GM11168 (cell line): ENCODE results near the gene UBB.

Source experiments
- in situ Hi-C: fragments of 300-500 bp; cut with MboI; formaldehyde crosslinking; loops from one replicate; pipeline ENCODE4 v1.12.0; 2022; ENCODE audit warnings: low sequenced_read_pairs; ENCODE audit not compliant: unreplicated experiment

The UBB gene

DNA sequence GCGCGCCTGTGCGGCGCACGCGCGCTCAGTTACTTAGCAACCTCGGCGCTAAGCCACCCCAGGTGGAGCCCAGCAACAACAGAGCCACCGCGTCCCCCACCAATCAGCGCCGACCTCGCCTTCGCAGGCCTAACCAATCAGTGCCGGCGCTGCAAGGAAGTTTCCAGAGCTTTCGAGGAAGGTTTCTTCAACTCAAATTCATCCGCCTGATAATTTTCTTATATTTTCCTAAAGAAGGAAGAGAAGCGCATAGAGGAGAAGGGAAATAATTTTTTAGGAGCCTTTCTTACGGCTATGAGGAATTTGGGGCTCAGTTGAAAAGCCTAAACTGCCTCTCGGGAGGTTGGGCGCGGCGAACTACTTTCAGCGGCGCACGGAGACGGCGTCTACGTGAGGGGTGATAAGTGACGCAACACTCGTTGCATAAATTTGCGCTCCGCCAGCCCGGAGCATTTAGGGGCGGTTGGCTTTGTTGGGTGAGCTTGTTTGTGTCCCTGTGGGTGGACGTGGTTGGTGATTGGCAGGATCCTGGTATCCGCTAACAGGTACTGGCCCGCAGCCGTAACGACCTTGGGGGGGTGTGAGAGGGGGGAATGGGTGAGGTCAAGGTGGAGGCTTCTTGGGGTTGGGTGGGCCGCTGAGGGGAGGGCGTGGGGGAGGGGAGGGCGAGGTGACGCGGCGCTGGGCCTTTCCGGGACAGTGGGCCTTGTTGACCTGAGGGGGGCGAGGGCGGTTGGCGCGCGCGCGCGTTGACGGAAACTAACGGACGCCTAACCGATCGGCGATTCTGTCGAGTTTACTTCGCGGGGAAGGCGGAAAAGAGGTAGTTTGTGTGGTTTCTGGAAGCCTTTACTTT lies at the start of gene UBB:
TSS of gene UBB (plus strand) at position 452 of the 856 bp plus-strand sequence. CDS start 817 bp downstream, outside the sequence.
- in situ Hi-C loops = no loop called here

DNA sequence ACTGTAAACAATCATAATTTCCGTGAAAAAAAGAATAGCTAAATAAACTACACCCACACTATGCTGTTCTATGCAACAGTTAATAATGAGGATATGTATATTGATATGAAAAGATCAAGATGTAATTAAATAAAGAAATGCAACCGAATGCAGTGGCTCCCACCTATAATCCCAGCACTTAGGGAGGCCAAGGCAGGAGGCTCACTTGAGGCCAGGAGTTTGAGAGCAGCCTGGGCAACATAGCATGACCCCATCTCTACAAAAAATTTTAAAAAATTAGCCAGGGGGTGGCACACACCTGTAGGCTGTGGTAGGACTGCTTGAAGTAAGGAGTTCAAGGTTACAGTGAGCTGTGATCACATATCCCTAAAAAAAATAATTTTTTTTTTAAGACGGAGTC lies 42.5 kb upstream of the UBB start:
- in situ Hi-C loops = no loop called here

GRCh38 chr17:16339402-16339801 lies 41.5 kb upstream of the UBB start:
- in situ Hi-C loops = no loop called here

DNA sequence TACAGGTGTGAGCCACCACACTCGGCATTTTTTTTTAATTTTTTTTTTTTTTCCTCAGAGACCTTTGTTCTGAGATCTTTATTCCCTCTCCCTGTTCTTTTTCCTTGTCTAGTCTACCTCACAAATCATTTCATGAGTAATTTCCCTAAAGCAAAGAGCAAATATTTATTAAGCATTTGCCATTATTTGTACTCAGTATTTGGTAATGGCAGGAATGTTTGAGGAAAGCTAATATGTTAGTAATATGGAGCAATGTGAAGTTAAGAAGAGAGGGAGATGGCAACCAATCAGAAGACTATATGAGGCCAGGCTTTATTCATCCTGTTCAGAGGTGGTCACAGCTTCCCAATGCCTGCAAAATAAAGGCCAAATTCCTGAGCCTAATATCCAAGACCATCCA lies 40.9 kb upstream of the UBB start:
- in situ Hi-C loops = no loop called here

DNA sequence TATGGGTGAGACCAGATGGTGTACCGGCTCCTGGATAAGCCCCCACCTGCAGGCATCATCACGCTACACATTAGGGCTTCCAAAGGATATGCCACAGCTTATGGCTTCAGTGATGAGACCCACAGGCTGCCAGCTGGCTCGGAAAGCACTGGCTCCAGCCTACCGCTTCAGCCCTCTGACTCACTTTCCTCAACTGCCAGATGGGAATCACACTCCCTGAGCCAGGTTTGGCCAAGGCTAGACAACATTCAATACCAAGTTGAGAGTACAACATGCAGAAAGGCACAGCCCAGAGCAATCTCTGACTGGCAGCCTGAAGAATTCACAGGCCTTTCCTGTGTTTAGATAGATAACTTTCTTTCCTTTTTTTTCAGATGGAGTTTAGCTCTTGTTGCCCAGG lies 37.9 kb upstream of the UBB start:
- in situ Hi-C loops = no loop called here

- in situ Hi-C loops = no loop called here
These were observed 37.3 kb upstream of the UBB start for GRCh38 chr17:16343569-16343968.

DNA sequence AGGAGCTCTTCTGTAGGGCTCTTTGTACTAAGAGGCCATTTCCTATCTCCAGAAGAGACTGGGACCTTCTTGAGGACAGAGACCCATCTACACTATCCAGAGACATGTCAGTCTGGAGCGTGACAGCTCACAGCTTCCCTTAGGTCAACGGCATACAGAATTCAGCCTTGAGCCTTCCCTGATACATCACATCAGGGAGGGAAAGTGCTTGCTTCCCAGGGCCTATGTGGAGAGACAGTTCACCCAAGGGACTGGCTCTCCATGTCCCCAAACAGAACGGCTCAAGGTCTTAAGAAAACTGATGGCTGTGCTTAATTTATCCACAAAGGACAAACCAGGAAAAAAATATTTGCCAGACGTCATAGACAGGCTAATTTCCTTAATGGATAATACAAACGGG lies 35.3 kb upstream of the UBB start:
- in situ Hi-C loops = no loop called here

DNA sequence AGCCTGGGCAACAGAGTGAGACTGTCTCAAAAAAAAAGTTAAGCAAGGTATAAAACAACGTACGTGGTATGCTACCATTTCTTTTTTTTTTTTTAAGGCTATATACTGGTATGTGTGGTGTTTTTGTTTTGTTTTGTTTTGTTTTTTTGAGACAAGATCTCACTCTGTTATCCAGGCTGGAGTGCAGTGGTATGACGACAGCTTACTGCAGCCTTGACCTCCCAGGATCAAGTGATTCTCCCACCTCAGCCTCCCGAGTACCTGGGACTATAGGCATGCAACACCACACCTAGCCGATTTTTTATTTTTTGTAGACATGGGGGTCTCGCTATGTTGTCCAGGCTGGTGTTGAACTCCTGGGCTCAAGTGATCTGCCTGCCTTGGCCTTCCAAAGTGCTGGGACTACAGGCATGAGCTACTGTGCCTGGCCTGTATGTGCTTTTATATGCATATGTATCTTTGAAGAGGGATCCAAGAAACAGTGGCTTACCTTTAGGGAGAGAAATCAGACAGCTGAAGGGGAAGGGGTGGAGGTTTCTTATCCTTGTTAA lies 34.1 kb upstream of the UBB start:
- in situ Hi-C loops = no loop called here

- in situ Hi-C loops = no loop called here
These were observed 32.3 kb upstream of the UBB start for GRCh38 chr17:16348586-16348985.

DNA sequence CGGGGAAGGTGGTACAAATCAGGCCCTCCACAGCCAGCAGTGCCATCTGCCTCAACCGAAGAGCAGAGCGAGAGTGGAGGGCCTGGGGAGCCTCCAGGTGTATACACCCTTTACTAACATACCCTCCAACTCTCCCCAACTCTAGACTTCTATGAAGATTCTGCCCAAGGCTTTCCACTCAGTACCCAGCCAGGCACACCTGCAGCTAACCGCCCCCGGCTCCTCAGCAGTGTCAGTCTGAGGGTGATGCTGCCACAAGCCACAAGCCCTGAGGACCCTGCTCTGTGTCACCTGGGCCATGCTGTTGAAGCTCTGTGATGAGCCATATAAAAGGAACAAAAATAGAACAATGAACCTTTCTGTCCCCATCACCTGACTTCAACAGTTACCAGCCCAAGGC lies 31.5 kb upstream of the UBB start:
- in situ Hi-C loops = no loop called here

- in situ Hi-C loops = no loop called here
These were observed 29.1 kb upstream of the UBB start for GRCh38 chr17:16351831-16352230.

- in situ Hi-C loops = no loop called here
These were observed 28.6 kb upstream of the UBB start for GRCh38 chr17:16352303-16352666.

- in situ Hi-C loops = no loop called here
These were observed 28.1 kb upstream of the UBB start for GRCh38 chr17:16352667-16353316.

DNA sequence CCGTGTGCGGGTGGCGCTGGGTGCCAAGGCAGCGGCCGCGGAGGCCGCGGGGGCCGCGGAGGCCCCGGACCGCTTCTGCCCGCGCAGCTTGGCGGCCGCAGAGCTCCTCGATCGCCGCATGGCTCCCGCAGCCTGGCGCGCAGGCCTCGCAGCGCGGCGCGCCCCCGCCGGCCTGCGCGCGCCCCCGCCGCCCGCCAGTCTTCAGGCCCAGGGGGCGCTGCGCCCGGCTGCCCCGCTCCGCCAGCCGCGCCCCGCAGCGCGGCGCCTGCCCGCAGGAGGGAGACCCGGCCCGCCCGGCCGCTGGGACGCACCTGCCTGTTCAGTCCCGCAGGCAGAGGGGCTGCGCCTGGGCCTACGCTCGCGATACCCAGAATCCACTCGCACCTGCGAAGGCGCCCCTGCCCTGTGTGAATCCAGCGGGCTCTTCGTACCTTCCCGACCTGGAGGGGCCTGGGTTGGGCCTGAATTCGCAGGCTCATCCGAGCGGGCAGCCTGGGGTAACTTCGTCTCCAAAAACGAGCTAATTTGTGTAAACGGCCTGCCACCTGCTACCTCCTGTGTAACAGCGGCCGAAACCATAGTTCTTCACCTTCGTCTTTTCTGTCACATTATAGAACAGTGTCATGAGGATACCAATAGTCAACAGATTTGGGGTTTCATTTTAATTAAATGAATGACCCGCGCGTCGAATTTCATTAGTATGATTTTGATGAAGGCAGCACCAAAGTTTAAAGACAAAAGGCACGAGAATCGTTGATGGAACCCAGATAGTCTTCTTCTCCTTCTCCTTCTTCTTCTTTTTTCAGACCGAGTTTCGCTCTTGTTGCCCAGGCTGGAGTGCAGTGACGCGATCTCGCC lies 27.3 kb upstream of the UBB start, which contains the start of gene CENPV:
TSS of gene CENPV (minus strand) at position 153 of the 858 bp plus-strand sequence. CDS start at position 120, 33 bp downstream.
- in situ Hi-C loops = no loop called here

DNA sequence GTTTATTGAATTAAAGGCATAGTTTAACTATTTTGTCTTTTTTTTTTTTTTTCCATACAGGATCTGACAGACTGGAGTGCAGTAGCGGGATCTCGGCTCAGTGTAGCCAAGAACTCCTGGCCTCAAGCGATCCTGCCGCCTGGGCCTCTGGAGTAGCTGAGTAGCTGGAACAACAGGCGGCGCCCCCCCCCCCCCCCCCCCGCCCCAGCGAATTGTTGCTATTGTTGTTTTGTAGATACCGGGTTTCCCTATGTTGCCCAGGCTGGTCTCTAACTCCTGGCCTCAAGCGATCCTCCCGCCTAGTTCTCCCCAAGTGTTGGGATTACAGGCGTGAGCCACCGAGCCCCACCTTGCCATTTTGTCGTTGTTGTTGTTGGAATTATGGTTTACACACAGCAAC lies 26.3 kb upstream of the UBB start:
- in situ Hi-C loops = no loop called here

GRCh38 chr17:16358394-16358793 lies 22.5 kb upstream of the UBB start:
- in situ Hi-C loops = no loop called here

DNA sequence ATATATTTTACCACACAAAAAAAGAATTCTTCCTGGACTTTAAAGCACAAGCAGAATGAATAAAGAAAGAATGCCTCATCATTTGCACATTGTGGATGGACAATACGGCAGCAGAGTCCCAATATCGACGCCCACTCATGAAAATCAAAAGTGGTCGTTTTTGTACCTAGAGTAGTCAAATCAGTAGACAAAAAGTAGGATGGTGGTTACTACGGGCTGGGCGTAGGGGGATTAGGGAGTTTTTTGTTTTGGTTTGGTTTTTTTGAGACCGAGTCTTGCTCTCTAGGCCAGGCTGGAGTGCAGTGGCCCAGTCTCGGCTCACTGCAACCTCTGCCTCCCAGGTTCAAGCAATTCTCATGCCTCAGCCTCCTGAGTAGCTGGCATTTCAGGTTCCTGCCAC lies 19.0 kb upstream of the UBB start:
- in situ Hi-C loops = loop anchor here (10.0 kb wide), 1 partner anchor 163 kb away; no protein-coding TSS in a partner anchor

DNA sequence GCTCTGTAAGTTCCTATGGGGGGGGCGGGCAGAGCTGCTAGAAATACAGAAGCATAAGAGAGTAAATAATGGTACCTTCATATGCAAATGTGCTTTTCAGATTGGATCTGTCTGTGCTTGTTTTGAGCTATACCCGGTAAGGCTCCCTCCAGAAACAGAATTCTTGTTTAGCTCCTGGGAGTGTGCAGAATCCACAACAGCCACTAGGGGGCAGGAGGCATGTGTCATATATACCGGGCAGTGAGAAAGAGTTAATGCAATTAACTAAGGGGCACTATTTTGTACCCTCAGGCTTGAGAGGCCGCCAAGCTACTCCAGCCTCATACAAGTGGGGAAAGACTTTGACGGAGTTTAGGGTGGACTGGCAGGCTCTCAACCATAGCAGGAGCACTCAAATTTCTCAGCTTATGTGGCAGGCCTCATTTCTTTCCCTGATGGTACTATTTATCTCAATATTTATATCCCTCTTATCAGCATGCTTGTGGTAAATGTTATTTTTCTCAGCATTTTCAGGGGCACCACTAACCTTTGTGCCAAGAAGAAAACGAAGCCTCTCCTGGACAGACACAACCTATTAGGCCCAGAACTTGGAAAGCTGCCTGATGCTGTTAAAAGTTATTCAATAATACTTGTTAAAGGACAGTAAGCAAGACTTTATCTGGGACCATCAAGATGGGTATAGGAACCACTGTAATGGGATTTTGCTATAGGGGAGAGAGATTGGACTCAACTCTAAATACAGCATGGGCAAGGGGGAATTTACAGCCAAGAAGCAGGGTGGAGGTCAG lies 16.9 kb upstream of the UBB start:
- in situ Hi-C loops = loop anchor here (10.0 kb wide), 1 partner anchor 161 kb away; no protein-coding TSS in a partner anchor

- in situ Hi-C loops = loop anchor here (10.0 kb wide), 1 partner anchor 160 kb away; no protein-coding TSS in a partner anchor
These were observed 16.3 kb upstream of the UBB start for GRCh38 chr17:16364625-16365024.
